ENCODE data around the gene MISP.

MISP gene

GRCh38 chr19:796692-797527, 46.0 kb downstream of the MISP start, which contains the start of gene PTBP1:
Gene PTBP1 (plus strand): TSS chr19:797452. CDS start chr19:797498, 46 bp downstream.
- DNase-seq (ENCODE audit: low read depth): peak; percentile 100
- no peak for TF ChIP-seq CTCF (IDR thresholded peaks at IDR 0.05; ENCODE audit: low read depth, low read length, missing control alignments)
- peak within 1 kb of the TSS; percentile 73 for H3K4me3 ChIP-seq (ENCODE audit: low read depth, low read length)
- in situ Hi-C loops (cut with HindIII; ENCODE audit: low sequenced_read_pairs): no loop called here

- peak; percentile 68 for DNase-seq (ENCODE audit: low read depth)
- in situ Hi-C loops (cut with HindIII; ENCODE audit: low sequenced_read_pairs): no loop called here
- no peak for TF ChIP-seq CTCF (IDR thresholded peaks at IDR 0.05; ENCODE audit: low read depth, low read length, missing control alignments)
- peak overlapping the region; percentile 73 for H3K4me3 ChIP-seq (ENCODE audit: low read depth, low read length)
Measured at GRCh38 chr19:797528-798414, 46.9 kb downstream of the MISP start.

- in situ Hi-C loops (cut with HindIII; ENCODE audit: low sequenced_read_pairs): no loop called here
- peak overlapping the region; percentile 73 for H3K4me3 ChIP-seq (ENCODE audit: low read depth, low read length)
- TF ChIP-seq CTCF (IDR thresholded peaks at IDR 0.05; ENCODE audit: low read depth, low read length, missing control alignments): no peak
- DNase-seq (ENCODE audit: low read depth): no peak
Measured at GRCh38 chr19:798415-799075, 47.6 kb downstream of the MISP start.

GRCh38 chr19:799076-799881, 48.4 kb downstream of the MISP start:
- TF ChIP-seq CTCF (IDR thresholded peaks at IDR 0.05; ENCODE audit: low read depth, low read length, missing control alignments): peak; percentile 37
- peak overlapping the region; percentile 73 for H3K4me3 ChIP-seq (ENCODE audit: low read depth, low read length)
- DNase-seq (ENCODE audit: low read depth): no peak
- in situ Hi-C loops (cut with HindIII; ENCODE audit: low sequenced_read_pairs): no loop called here

- in situ Hi-C loops (cut with HindIII; ENCODE audit: low sequenced_read_pairs): no loop called here
- DNase-seq (ENCODE audit: low read depth): no peak
- no peak for TF ChIP-seq CTCF (IDR thresholded peaks at IDR 0.05; ENCODE audit: low read depth, low read length, missing control alignments)
- peak overlapping the region; percentile 73 for H3K4me3 ChIP-seq (ENCODE audit: low read depth, low read length)
Measured at GRCh38 chr19:800360-801029, 49.6 kb downstream of the MISP start.
